H1 (cell line): ENCODE measurements around the gene DDX42. TPM values are rescaled to one million over a fixed set of nuclear protein-coding genes. Genes with fewer than 3 reads are reported as not detected.

Experiments used
- CTCF ChIA-PET: fragments of 300-600 bp; sonication (Branson Sonifier 250); formaldehyde crosslinking; loops from one replicate; lab custom pipeline; 2021; ENCODE audit not compliant: partially characterized antibody; lab: Charles Lee
- POLR2A ChIA-PET: fragments of 300-600 bp; sonication (Branson Sonifier 250); formaldehyde crosslinking; loops from one replicate; lab custom pipeline; 2021; ENCODE audit warnings: inconsistent platforms; ENCODE audit not compliant: partially characterized antibody; lab: Charles Lee
- DNase-seq, 2 experiments: peaks; one replicate each; pipeline versions ENCODE4 v3.0.0 to v3.0.0-alpha.2; 2010 to 2022; ENCODE audit warnings: low spot score in 2 of 2, low read depth in 1 of 2, mixed read lengths in 1 of 2
- FAIRE-seq: peaks from 2 replicates; lab custom pipeline; 2011; peaks lifted over from hg19 to GRCh38; lab: Jason Lieb, UNC
- H2AFZ ChIP-seq: 2 replicates; pipeline ENCODE4 v1.8.1; 2012; ENCODE audit warnings: low read length, inconsistent platforms
- H2AK5ac ChIP-seq: 2 replicates; pipeline ENCODE4 v1.6.1; 2013; ENCODE audit warnings: low read depth, low read length
- H2BK120ac ChIP-seq: replicated peaks from 2 replicates; pipeline ENCODE3; 2013; ENCODE audit warnings: low read depth, low read length, inconsistent platforms
- H2BK12ac ChIP-seq: 2 replicates; pipeline ENCODE4 v1.6.1; 2013; ENCODE audit warnings: low read depth, low read length
- H2BK15ac ChIP-seq: 2 replicates; pipeline ENCODE4 v1.6.1; 2013; ENCODE audit warnings: low read length
- H2BK20ac ChIP-seq: 2 replicates; pipeline ENCODE4 v1.6.1; 2013; ENCODE audit warnings: low read length
- H2BK5ac ChIP-seq: 2 replicates; pipeline ENCODE4 v1.6.1; 2013; ENCODE audit warnings: low read depth, low read length
- H3K14ac ChIP-seq: 2 replicates; pipeline ENCODE4 v1.6.1; 2013; ENCODE audit warnings: inconsistent platforms; ENCODE audit not compliant: insufficient read length
- H3K18ac ChIP-seq: 2 replicates; pipeline ENCODE4 v1.6.1; 2013; ENCODE audit warnings: low read length; ENCODE audit errors: extremely low read depth
- H3K23ac ChIP-seq: 2 replicates; pipeline ENCODE4 v1.6.1; 2013; ENCODE audit warnings: inconsistent platforms; ENCODE audit not compliant: insufficient read length
- H3K23me2 ChIP-seq: 2 replicates; pipeline ENCODE4 v1.6.1; 2013; ENCODE audit warnings: low read depth, low read length
- H3K27ac ChIP-seq: 2 replicates; pipeline ENCODE4 v1.6.1; 2011; ENCODE audit warnings: low read depth, low read length, inconsistent platforms
- H3K27me3 ChIP-seq, 4 experiments: replicated peaks in 1 of 4; 1 replicate in 1 of 4; 2 replicates in 3 of 4; pipeline versions ENCODE4 v1.6.1 to v1.8.1; 2011 to 2013; ENCODE audit warnings: low read length in 3 of 4, mild to moderate bottlenecking in 3 of 4, inconsistent platforms in 2 of 4, mixed read lengths in 2 of 4, moderate library complexity in 1 of 4; ENCODE audit not compliant: control insufficient read depth in 3 of 4, insufficient read depth in 3 of 4; ENCODE audit errors: extremely low read depth in 1 of 4
- H3K36me3 ChIP-seq, 4 experiments: 2 replicates each; pipeline versions ENCODE4 v1.6.1 to v1.8.1; 2011 to 2013; ENCODE audit warnings: mild to moderate bottlenecking in 4 of 4, low read length in 3 of 4, moderate library complexity in 2 of 4, control low read depth in 1 of 4, inconsistent platforms in 1 of 4; ENCODE audit not compliant: insufficient read depth in 4 of 4, control insufficient read depth in 2 of 4
- H3K4ac ChIP-seq: replicated peaks from 2 replicates; pipeline ENCODE3; 2013; ENCODE audit warnings: low read length, low read depth, mixed read lengths, inconsistent platforms; ENCODE audit not compliant: insufficient read length
- H3K4me1 ChIP-seq, 4 experiments: replicated peaks in 1 of 4; 1 replicate in 1 of 4; 2 replicates in 3 of 4; pipeline versions ENCODE4 v1.6.1 to v1.8.1; 2011 to 2013; ENCODE audit warnings: low read length in 3 of 4, inconsistent platforms in 2 of 4, mixed read lengths in 1 of 4; ENCODE audit not compliant: insufficient read depth in 4 of 4, control insufficient read depth in 3 of 4
- H3K4me2 ChIP-seq, 2 experiments: 2 replicates each; pipeline versions ENCODE4 v1.6.1 to v1.8.1; 2011 to 2013; ENCODE audit warnings: low read depth in 2 of 2, low read length in 2 of 2, control low read depth in 1 of 2, inconsistent platforms in 1 of 2, mild to moderate bottlenecking in 1 of 2; ENCODE audit not compliant: insufficient read depth in 1 of 2
- H3K4me3 ChIP-seq, 4 experiments: fragments of 200-600, 300-600 bp in 1 of 4; sonication (generic), shearing (Covaris generic), sonication (Bioruptor Twin) in 1 of 4; 2 replicates each; pipeline versions ENCODE4 v1.5.1 to v1.8.1; 2011 to 2016; ENCODE audit warnings: low read length in 4 of 4, low read depth in 3 of 4, control low read depth in 2 of 4, inconsistent platforms in 2 of 4, mild to moderate bottlenecking in 2 of 4, mixed read lengths in 1 of 4, moderate library complexity in 1 of 4; ENCODE audit not compliant: insufficient read depth in 2 of 4; ENCODE audit errors: extremely low read depth in 1 of 4
- H3K56ac ChIP-seq: replicated peaks from 2 replicates; pipeline ENCODE3; 2013; ENCODE audit warnings: low read depth, mild to moderate bottlenecking, mixed read lengths, low read length, inconsistent platforms; ENCODE audit not compliant: insufficient read length
- H3K79me1 ChIP-seq: 2 replicates; pipeline ENCODE4 v1.6.1; 2013; ENCODE audit warnings: low read depth, low read length, control low read depth
- H3K79me2 ChIP-seq, 2 experiments: 2 replicates each; pipeline versions ENCODE4 v1.6.1 to v1.8.1; 2012 to 2013; ENCODE audit warnings: low read length in 2 of 2, mild to moderate bottlenecking in 2 of 2, inconsistent platforms in 1 of 2; ENCODE audit not compliant: insufficient read depth in 2 of 2, control insufficient read depth in 1 of 2
- H3K9ac ChIP-seq, 4 experiments: replicated peaks in 1 of 4; 1 replicate in 1 of 4; 2 replicates in 3 of 4; pipeline versions ENCODE4 v1.6.1 to v1.8.1; 2011 to 2013; ENCODE audit warnings: low read depth in 3 of 4, low read length in 3 of 4, control low read depth in 2 of 4, mild to moderate bottlenecking in 2 of 4, moderate library complexity in 2 of 4, inconsistent platforms in 1 of 4; ENCODE audit errors: extremely low read depth in 1 of 4
- H3K9me3 ChIP-seq, 2 experiments: 2 replicates each; pipeline versions ENCODE4 v1.6.1 to v1.8.1; 2012 to 2013; ENCODE audit warnings: mild to moderate bottlenecking in 2 of 2, moderate library complexity in 2 of 2, control low read depth in 1 of 2, inconsistent platforms in 1 of 2, low read depth in 1 of 2, low read length in 1 of 2, mixed read lengths in 1 of 2; ENCODE audit not compliant: insufficient read depth in 2 of 2
- H4K20me1 ChIP-seq, 2 experiments: replicated peaks in 1 of 2; 2 replicates each; pipeline versions ENCODE3 to v1.8.1; 2011 to 2013; ENCODE audit warnings: inconsistent platforms in 2 of 2, low read length in 2 of 2, mild to moderate bottlenecking in 1 of 2; ENCODE audit not compliant: insufficient read depth in 2 of 2, control insufficient read depth in 1 of 2
- H4K5ac ChIP-seq: 2 replicates; pipeline ENCODE4 v1.6.1; 2013; ENCODE audit warnings: low read length, low read depth, mixed read lengths, inconsistent platforms; ENCODE audit not compliant: insufficient read length
- H4K8ac ChIP-seq: 2 replicates; pipeline ENCODE4 v1.8.0; 2013; ENCODE audit warnings: mild to moderate bottlenecking, moderate library complexity, low read length, inconsistent platforms; ENCODE audit not compliant: insufficient read depth; ENCODE audit errors: extremely low read depth
- H4K91ac ChIP-seq: replicated peaks from 2 replicates; pipeline ENCODE3; 2013; ENCODE audit warnings: low read length, mixed read lengths, inconsistent platforms; ENCODE audit not compliant: insufficient read length
- CTBP2 ChIP-seq: IDR thresholded peaks from 2 replicates; pipeline ENCODE4 v1.7.0; 2011; ENCODE audit warnings: borderline replicate concordance, mild to moderate bottlenecking, moderate library complexity, mixed read lengths, low read length; ENCODE audit not compliant: insufficient read depth, insufficient read length
- EGR1 ChIP-seq: IDR thresholded peaks from 2 replicates; pipeline ENCODE4 v1.6.1; 2011; ENCODE audit warnings: low read depth, low read length, borderline replicate concordance
- JUN ChIP-seq: IDR thresholded peaks from 2 replicates; pipeline ENCODE4 v1.6.1; 2011; ENCODE audit warnings: low read depth, mild to moderate bottlenecking, improper control_type of control experiment, low read length
- POLR2A ChIP-seq, 2 experiments: IDR thresholded peaks; 1 replicate in 1 of 2; 2 replicates in 1 of 2; pipeline ENCODE4 v1.6.1; 2011; ENCODE audit warnings: low read depth in 2 of 2, low read length in 2 of 2, mild to moderate bottlenecking in 2 of 2; ENCODE audit errors: control extremely low read depth in 1 of 2
- ZNF274 ChIP-seq: IDR thresholded peaks from 2 replicates; pipeline ENCODE4 v1.7.0; 2012; ENCODE audit warnings: low read length, borderline replicate concordance; ENCODE audit errors: extremely low read depth
- WGBS, 2 experiments: shearing (Covaris generic) in 1 of 2; methylation state at CpG; one replicate each; pipeline versions ENCODE4 v1.1.6 to v1.1.7; 2013 to 2015; ENCODE audit warnings: low lambda C conversion rate in 2 of 2, mixed read lengths in 2 of 2, inconsistent platforms in 1 of 2, low coverage in 1 of 2, missing lambda C conversion rate in 1 of 2; ENCODE audit not compliant: insufficient replicate concordance in 2 of 2, insufficient coverage in 1 of 2, insufficient read length in 1 of 2; ENCODE audit errors: extremely low coverage in 1 of 2, missing lambda C conversion rate in 1 of 2; 5-methylcytosine and 5-hydroxymethylcytosine counted together
- polyA plus RNA-seq, 7 experiments: library from polyadenylated mRNA; depleted of rRNA in 3 of 7; stranded (reverse) in 5 of 7; unstranded in 2 of 7; fragments of >200 nt in 5 of 7; fragments of 200-250 nt in 2 of 7; gene quantifications; 1 replicate in 5 of 7; 2 replicates in 1 of 7; 4 replicates in 1 of 7; pipeline versions ENCODE4 v1.2.1 to v1.2.3, GENCODE V29; 2011 to 2013; ENCODE audit warnings: missing spikeins in 2 of 7, mixed read lengths in 2 of 7
- total RNA-seq: library from RNA; stranded (reverse); fragmentation: NEBNext Ultra II Directional; extraction: Animal tissue kit (Norgen Biotek cat#: 25700); gene quantifications from 2 replicates; pipeline ENCODE4 v1.2.1, GENCODE V29; 2021

The DDX42 gene
- total and polyA plus RNA-seq, 2 of the 8 experiments (the other 6 are each of a cell fraction or from before 2014, with no cell fraction given) = 40.6 to 114 TPM

- H3K9ac ChIP-seq = no peak overlapping the region
- CTCF ChIA-PET = interaction anchor here (0.9 to 5.2 kb wide), 13 partner anchors 9 to 125 kb away, joined by 3 to 61 read pairs (median 6); no protein-coding TSS in a partner anchor
- no peak overlapping the region for H3K27ac ChIP-seq
- H2BK15ac ChIP-seq = no peak overlapping the region
- H3K23me2 ChIP-seq = no peaks in the 10 kb centered on the region; the same call in 1 of the 2 replicates
- H3K36me3 ChIP-seq = peaks cover 31 to 49% (median 45%) of the 10 kb centered on the region in 4 experiments
- no peaks in the 10 kb centered on the region for H3K27me3 ChIP-seq
- no peak overlapping the region for H3K18ac ChIP-seq
- H4K20me1 ChIP-seq = peaks cover 3 to 17% of the 10 kb centered on the region in 2 experiments
- POLR2A ChIA-PET = interaction anchor here (1.1 to 32.3 kb wide), 7 partner anchors 3 to 94 kb away, joined by 3 to 593 read pairs (median 4); partner anchors contain the start of genes CCDC47, DDX42, FTSJ3 and PSMC5
- H2BK120ac ChIP-seq = no peak overlapping the region
- no peak overlapping the region for H3K4ac ChIP-seq
- TF ChIP-seq CTBP2 (no peak), JUN (no peak), EGR1 (no peak), POLR2A (IDR thresholded peaks at IDR 0.05; ENCODE audit: control extremely low read depth in 1 of 2, low read depth in 2 of 2, low read length in 2 of 2) (no peak), ZNF274 (no peak)
- TF ChIP-seq, all 59 proteins: peak for 0
- Histone ChIP-seq H3K4me1 (peaks cover 3 to 20% (median 17%) of the 10 kb centered on the region in 4 experiments), H2AFZ (no peak overlapping the region), H3K56ac (no peak overlapping the region), H2BK5ac (no peak overlapping the region), H3K23ac (no peak overlapping the region), H4K91ac (no peak overlapping the region), H2AK5ac (no peak overlapping the region), H2BK12ac (no peak overlapping the region), H2BK20ac (no peak overlapping the region), H3K4me3 (no peak overlapping the region), H4K5ac (no peak overlapping the region), H3K14ac (no peak overlapping the region), H3K79me1 (peaks cover 15% of the 10 kb centered on the region), H3K9me3 (no peaks in the 10 kb centered on the region), H4K8ac (no peak overlapping the region), H3K79me2 (peaks cover 0 to 25% of the 10 kb centered on the region in 2 experiments; a peak in 3 of 4 replicates), H3K4me2 (no peak overlapping the region)
- WGBS, 2 experiments = 87% methylated on average over 9 of the region's 9 CpGs; no CpG with 5 or more reads in 1 of the 2 experiments
- FAIRE-seq (no peak), DNase-seq (no peak)
Measured at GRCh38 chr17:63835167-63835720, 61.3 kb downstream of the DDX42 start.
